ENCODE results near the gene TBPL1.

DNA sequence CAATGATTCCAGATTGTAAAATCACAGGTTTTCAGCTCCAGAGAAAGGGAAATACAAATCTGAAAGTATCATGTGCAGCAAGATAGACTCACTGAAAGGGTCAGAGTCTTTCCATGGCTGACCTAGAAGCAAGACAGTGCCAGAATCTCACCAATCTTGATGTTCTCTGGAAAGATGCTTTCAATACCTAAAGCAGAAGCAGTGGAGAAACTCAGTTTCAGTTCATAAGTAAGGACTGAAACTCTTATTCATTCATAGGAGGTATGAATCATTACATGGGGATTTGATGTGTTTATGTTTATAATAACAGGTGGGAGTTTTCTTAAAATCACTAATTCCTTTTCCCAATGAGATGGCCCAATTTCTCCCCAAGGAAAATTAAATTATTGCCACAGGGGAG, 56.9 kb downstream of the TBPL1 start:
- no peak for TF ChIP-seq POLR2A (IDR thresholded peaks at IDR 0.05)
- TF ChIP-seq, protein P1, sequence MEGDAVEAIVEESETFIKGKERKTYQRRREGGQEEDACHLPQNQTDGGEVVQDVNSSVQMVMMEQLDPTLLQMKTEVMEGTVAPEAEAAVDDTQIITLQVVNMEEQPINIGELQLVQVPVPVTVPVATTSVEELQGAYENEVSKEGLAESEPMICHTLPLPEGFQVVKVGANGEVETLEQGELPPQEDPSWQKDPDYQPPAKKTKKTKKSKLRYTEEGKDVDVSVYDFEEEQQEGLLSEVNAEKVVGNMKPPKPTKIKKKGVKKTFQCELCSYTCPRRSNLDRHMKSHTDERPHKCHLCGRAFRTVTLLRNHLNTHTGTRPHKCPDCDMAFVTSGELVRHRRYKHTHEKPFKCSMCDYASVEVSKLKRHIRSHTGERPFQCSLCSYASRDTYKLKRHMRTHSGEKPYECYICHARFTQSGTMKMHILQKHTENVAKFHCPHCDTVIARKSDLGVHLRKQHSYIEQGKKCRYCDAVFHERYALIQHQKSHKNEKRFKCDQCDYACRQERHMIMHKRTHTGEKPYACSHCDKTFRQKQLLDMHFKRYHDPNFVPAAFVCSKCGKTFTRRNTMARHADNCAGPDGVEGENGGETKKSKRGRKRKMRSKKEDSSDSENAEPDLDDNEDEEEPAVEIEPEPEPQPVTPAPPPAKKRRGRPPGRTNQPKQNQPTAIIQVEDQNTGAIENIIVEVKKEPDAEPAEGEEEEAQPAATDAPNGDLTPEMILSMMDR (IDR thresholded peaks at IDR 0.05 in 4 of 5, conservative IDR thresholded peaks at IDR 0.05 in 1 of 5) = no peak

All from gastrocnemius medialis (tissue), 4 donors.